H9 (cell line): ENCODE measurements around the gene IRS2. TPM values are rescaled to one million over a fixed set of nuclear protein-coding genes. Genes with fewer than 3 reads are reported as not detected.

Source experiments
- DNase-seq: peaks from one replicate; pipeline ENCODE4 v3.0.0-alpha.2; 2017
- H2AFZ ChIP-seq: one replicate; pipeline ENCODE4 v1.6.1; 2013; ENCODE audit warnings: mild to moderate bottlenecking, low read length, control low read depth, moderate library complexity
- H2AK5ac ChIP-seq: 2 replicates; pipeline ENCODE4 v1.6.1; 2013; ENCODE audit warnings: low read length, control low read depth, mixed read lengths; ENCODE audit not compliant: insufficient read length
- H2BK120ac ChIP-seq: one replicate; pipeline ENCODE4 v1.6.1; 2013; ENCODE audit warnings: low read depth, mild to moderate bottlenecking, low read length, control low read depth, inconsistent platforms; ENCODE audit not compliant: poor library complexity, severe bottlenecking
- H2BK12ac ChIP-seq: 2 replicates; pipeline ENCODE4 v1.6.1; 2013; ENCODE audit warnings: low read length, control low read depth, mixed read lengths, low read depth; ENCODE audit not compliant: insufficient read length
- H2BK15ac ChIP-seq: 2 replicates; pipeline ENCODE4 v1.6.1; 2013; ENCODE audit warnings: low read depth, low read length, control low read depth
- H2BK20ac ChIP-seq: one replicate; pipeline ENCODE4 v1.6.1; 2013; ENCODE audit warnings: low read depth, mild to moderate bottlenecking, low read length, control low read depth, inconsistent platforms; ENCODE audit not compliant: poor library complexity, severe bottlenecking
- H2BK5ac ChIP-seq: 2 replicates; pipeline ENCODE4 v1.6.1; 2013; ENCODE audit warnings: low read length, control low read depth, mixed read lengths; ENCODE audit not compliant: insufficient read length
- H3K14ac ChIP-seq: 2 replicates; pipeline ENCODE4 v1.6.1; 2013; ENCODE audit warnings: low read length, control low read depth; ENCODE audit not compliant: insufficient read depth
- H3K18ac ChIP-seq: 2 replicates; pipeline ENCODE4 v1.6.1; 2013; ENCODE audit warnings: low read depth, mild to moderate bottlenecking, mixed read lengths, low read length, control low read depth; ENCODE audit not compliant: insufficient read length
- H3K23ac ChIP-seq: 2 replicates; pipeline ENCODE4 v1.6.1; 2013; ENCODE audit warnings: low read length, control low read depth, mixed read lengths, low read depth; ENCODE audit not compliant: insufficient read length
- H3K23me2 ChIP-seq: 2 replicates; pipeline ENCODE4 v1.6.1; 2013; ENCODE audit warnings: low read depth, mild to moderate bottlenecking, mixed read lengths, low read length, control low read depth; ENCODE audit not compliant: insufficient read length, poor library complexity, severe bottlenecking
- H3K27ac ChIP-seq: 2 replicates; pipeline ENCODE4 v1.5.1; 2013; ENCODE audit warnings: low read length, control low read depth, mixed read lengths, low read depth; ENCODE audit not compliant: insufficient read length
- H3K27me3 ChIP-seq: 2 replicates; pipeline ENCODE4 v1.6.1; 2013; ENCODE audit warnings: low read length, control low read depth, inconsistent platforms; ENCODE audit not compliant: insufficient read depth
- H3K4ac ChIP-seq: 2 replicates; pipeline ENCODE4 v1.6.1; 2013; ENCODE audit warnings: low read depth, mild to moderate bottlenecking, control low read depth, inconsistent platforms, low read length, moderate library complexity
- H3K4me1 ChIP-seq: 2 replicates; pipeline ENCODE4 v1.6.1; 2013; ENCODE audit warnings: low read length, control low read depth, inconsistent platforms; ENCODE audit not compliant: insufficient read depth
- H3K4me2 ChIP-seq: 2 replicates; pipeline ENCODE4 v1.6.1; 2013; ENCODE audit warnings: low read length, control low read depth, mixed read lengths; ENCODE audit not compliant: insufficient read length, insufficient read depth
- H3K56ac ChIP-seq: 2 replicates; pipeline ENCODE4 v1.6.1; 2013; ENCODE audit warnings: low read depth, mild to moderate bottlenecking, mixed read lengths, low read length, control low read depth; ENCODE audit not compliant: insufficient read length
- H3K79me1 ChIP-seq: 2 replicates; pipeline ENCODE4 v1.6.1; 2013; ENCODE audit warnings: low read depth, mild to moderate bottlenecking, moderate library complexity, low read length, control low read depth, inconsistent platforms; ENCODE audit not compliant: insufficient read depth, poor library complexity, severe bottlenecking
- H3K79me2 ChIP-seq: 2 replicates; pipeline ENCODE4 v1.6.1; 2013; ENCODE audit warnings: low read length, control low read depth, inconsistent platforms; ENCODE audit not compliant: insufficient read depth
- H3K9ac ChIP-seq: 2 replicates; pipeline ENCODE4 v1.6.1; 2013; ENCODE audit warnings: low read length, control low read depth, mixed read lengths; ENCODE audit not compliant: insufficient read length; ENCODE audit errors: extremely low read depth
- H3K9me3 ChIP-seq: one replicate; pipeline ENCODE4 v1.6.1; 2013; ENCODE audit warnings: low read depth, low read length, inconsistent platforms; ENCODE audit not compliant: control insufficient read depth
- H3T11ph ChIP-seq: one replicate; pipeline ENCODE4 v1.6.1; 2013; ENCODE audit warnings: mild to moderate bottlenecking, low read length, control low read depth, inconsistent platforms
- H4K20me1 ChIP-seq: one replicate; pipeline ENCODE4 v1.6.1; 2013; ENCODE audit not compliant: control insufficient read depth, insufficient read length, insufficient read depth
- H4K5ac ChIP-seq: 2 replicates; pipeline ENCODE4 v1.6.1; 2013; ENCODE audit warnings: low read depth, mild to moderate bottlenecking, mixed read lengths, low read length, control low read depth; ENCODE audit not compliant: insufficient read length
- H4K8ac ChIP-seq: replicated peaks from 2 replicates; pipeline ENCODE4 v1.6.1; 2013; ENCODE audit warnings: low read length, control low read depth, mixed read lengths, low read depth; ENCODE audit not compliant: insufficient read length
- H4K91ac ChIP-seq: 2 replicates; pipeline ENCODE4 v1.6.1; 2013; ENCODE audit warnings: low read depth, mild to moderate bottlenecking, moderate library complexity, mixed read lengths, low read length, control low read depth; ENCODE audit not compliant: insufficient read length
- H3K27ac Mint-ChIP-seq, 3 experiments: 2 replicates in 2 of 3; 3 replicates in 1 of 3; pipeline ENCODE4 v1.8.0; 2020 to 2021; ENCODE audit warnings: mixed read lengths in 3 of 3, mild to moderate bottlenecking in 1 of 3, moderate library complexity in 1 of 3
- H3K27me3 Mint-ChIP-seq: 2 replicates; pipeline ENCODE4 v1.8.0; 2021; ENCODE audit warnings: low read depth, mild to moderate bottlenecking, moderate library complexity, mixed read lengths
- H3K36me3 Mint-ChIP-seq, 3 experiments: 2 replicates in 2 of 3; 3 replicates in 1 of 3; pipeline ENCODE4 v1.8.0; 2020 to 2021; ENCODE audit warnings: low read depth in 3 of 3, mixed read lengths in 3 of 3; ENCODE audit not compliant: insufficient read depth in 1 of 3
- H3K4me1 Mint-ChIP-seq, 2 experiments: 2 replicates each; pipeline ENCODE4 v1.8.0; 2020; ENCODE audit warnings: mixed read lengths in 2 of 2
- H3K4me3 Mint-ChIP-seq, 2 experiments: 2 replicates in 1 of 2; 3 replicates in 1 of 2; pipeline ENCODE4 v1.8.0; 2020 to 2021; ENCODE audit warnings: mild to moderate bottlenecking in 2 of 2, mixed read lengths in 2 of 2, moderate library complexity in 1 of 2
- H3K9me3 Mint-ChIP-seq, 2 experiments: 2 replicates in 1 of 2; 3 replicates in 1 of 2; pipeline ENCODE4 v1.8.0; 2020; ENCODE audit warnings: mild to moderate bottlenecking in 2 of 2, mixed read lengths in 2 of 2, moderate library complexity in 1 of 2
- CTCF ChIP-seq: fragments of 200-600 bp; sonication (generic); conservative IDR thresholded peaks from 3 replicates; pipeline ENCODE4 v1.8.0; 2021; ENCODE audit warnings: antibody characterized with exemption, mild to moderate bottlenecking
- WGBS: extraction: QIAGEN DNeasy Blood & Tissue Kit; methylation state at CpG from one replicate; pipeline ENCODE4 v1.1.7; 2013; ENCODE audit warnings: missing lambda C conversion rate, low lambda C conversion rate, mixed read lengths; ENCODE audit not compliant: insufficient read length; ENCODE audit errors: extremely low coverage; 5-methylcytosine and 5-hydroxymethylcytosine counted together
- total RNA-seq: library from RNA; stranded (reverse); gene quantifications from 2 replicates; pipeline ENCODE4 v1.2.1, GENCODE V29; 2021

Gene IRS2
- total RNA-seq, 1 experiment from 2014 or later, result 10.1 TPM

- Histone ChIP-seq H3K4me2 (no peak overlapping the region), H2AK5ac (no peak overlapping the region), H3K4ac (no peak overlapping the region), H2BK12ac (no peak overlapping the region), H3K9me3 (no peaks in the 10 kb centered on the region), H3K27ac (no peak overlapping the region), H4K91ac (no peak overlapping the region), H3K79me1 (no peaks in the 10 kb centered on the region), H2BK20ac (no peak overlapping the region), H3K4me1 (no peaks in the 10 kb centered on the region), H4K20me1 (no peaks in the 10 kb centered on the region), H2BK15ac (no peak overlapping the region), H3K23ac (no peak overlapping the region), H3K56ac (no peak overlapping the region), H3K14ac (no peak overlapping the region), H3K23me2 (no peaks in the 10 kb centered on the region), H3K27me3 (no peaks in the 10 kb centered on the region), H4K5ac (no peak overlapping the region), H2BK5ac (no peak overlapping the region), H2AFZ (no peak overlapping the region), H3K9ac (no peak overlapping the region), H3T11ph (no peak overlapping the region), H4K8ac (no peak overlapping the region), H3K79me2 (no peaks in the 10 kb centered on the region), H3K18ac (no peak overlapping the region), H2BK120ac (no peak overlapping the region)
- Mint-ChIP-seq H3K4me3 (no peak overlapping the region), H3K4me1 (peaks cover 19 to 20% of the 10 kb centered on the region in 2 experiments), H3K27me3 (no peaks in the 10 kb centered on the region), H3K9me3 (no peaks in the 10 kb centered on the region), H3K27ac (no peak overlapping the region; a peak in 1 of 7 replicates), H3K36me3 (peaks cover 8 to 37% (median 27%) of the 10 kb centered on the region in 3 experiments; a peak in 6 of 7 replicates)
- no peak for TF ChIP-seq CTCF
- no peak for DNase-seq
- WGBS, result no CpG with 5 or more reads among the region's 5 CpGs
These were observed 29.6 kb downstream of the IRS2 start for GRCh38 chr13:109756778-109757177.
